Measurements from ENCODE around the gene ODAD4. TPM values are rescaled to one million over a fixed set of nuclear protein-coding genes. Genes with fewer than 3 reads are reported as not detected.

Gene ODAD4
- total RNA-seq, 1 experiment from 2014 or later = 0.15 TPM

GRCh38 chr17:41970901-41971331 is 40.5 kb downstream of the ODAD4 start:
- peaks cover 56% of the 10 kb centered on the region for H3K79me2 ChIP-seq (ENCODE audit: low read length)
- no peaks in the 10 kb centered on the region for H3K9me3 ChIP-seq (ENCODE audit: low read length)
- no peak overlapping the region for H3K9ac ChIP-seq (ENCODE audit: low read length)
- intact Hi-C loops (cut with micrococcal nuclease) = no loop called here
- TF ChIP-seq EZH2 (IDR thresholded peaks at IDR 0.05; ENCODE audit: low read length, unreplicated experiment) = no peak
- DNase-seq (no peak), ATAC-seq (no peak)
- POLR2A ChIA-PET (ENCODE audit: unreplicated experiment) = no interaction called here
- peaks cover 36% of the 10 kb centered on the region for H3K4me1 ChIP-seq (ENCODE audit: insufficient read depth, low read length)
- no peak overlapping the region; the same call in 1 of the 2 replicates for H3K4me2 ChIP-seq (ENCODE audit: low read length)
- CTCF ChIA-PET = no interaction called here
- H3K27me3 ChIP-seq (ENCODE audit: low read length) = no peaks in the 10 kb centered on the region
- no peaks in the 10 kb centered on the region for H3K9me2 ChIP-seq (replicated peaks; ENCODE audit: low read length)
- BruUV-seq (replicated peaks) = no TSS peak
- H3K27ac ChIP-seq (ENCODE audit: low read length) = no peak overlapping the region
- H2AFZ ChIP-seq (ENCODE audit: low read length) = no peak overlapping the region
- peaks cover 12% of the 10 kb centered on the region for H4K20me1 ChIP-seq (ENCODE audit: low read length)
- H3K4me3 ChIP-seq (ENCODE audit: low read length) = no peak overlapping the region
- H3F3A ChIP-seq (ENCODE audit: low read length, unreplicated experiment) = no peaks in the 10 kb centered on the region
- H3K36me3 ChIP-seq (ENCODE audit: low read depth, low read length) = peaks cover 18% of the 10 kb centered on the region

GRCh38 chr17:41971721-41972523 is 41.5 kb downstream of the ODAD4 start:
- no peak for ATAC-seq

More at GRCh38 chr17:41971721-41972523, 41.5 kb downstream of the ODAD4 start:
- TF ChIP-seq EZH2phosphoT487 (IDR thresholded peaks at IDR 0.05; ENCODE audit: borderline replicate concordance, low read length) = no peak
- no peak for TF ChIP-seq EZH2 (IDR thresholded peaks at IDR 0.05; ENCODE audit: low read length, unreplicated experiment)
- no peak for TF ChIP-seq CTCF (conservative IDR thresholded peaks at IDR 0.05; ENCODE audit: low read depth, low read length)
- Histone ChIP-seq H3K9me3 (ENCODE audit: low read length) (no peaks in the 10 kb centered on the region), H3K9ac (ENCODE audit: low read length) (no peak overlapping the region), H3K9me2 (replicated peaks; ENCODE audit: low read length) (no peaks in the 10 kb centered on the region), H4K20me1 (ENCODE audit: low read length) (peaks cover 12% of the 10 kb centered on the region), H3K27ac (ENCODE audit: low read length) (peak overlapping the region; percentile 63), H3K4me2 (ENCODE audit: low read length) (peak overlapping the region; percentile 42), H3K27me3 (ENCODE audit: low read length) (no peaks in the 10 kb centered on the region), H3F3A (ENCODE audit: low read length, unreplicated experiment) (no peaks in the 10 kb centered on the region), H3K4me1 (ENCODE audit: insufficient read depth, low read length) (peaks cover 33% of the 10 kb centered on the region), H3K4me3 (ENCODE audit: low read length) (no peak overlapping the region), H3K79me2 (ENCODE audit: low read length) (peaks cover 53% of the 10 kb centered on the region), H3K36me3 (ENCODE audit: low read depth, low read length) (peaks cover 23% of the 10 kb centered on the region), H2AFZ (ENCODE audit: low read length) (no peak overlapping the region)
- no TSS peak for BruUV-seq (replicated peaks)
- ChIA-PET CTCF (no interaction called here), POLR2A (ENCODE audit: unreplicated experiment) (interaction anchor here (0.7 kb wide), 1 partner anchor 46 kb away, joined by 3 read pairs; no protein-coding TSS in a partner anchor)
- DNase-seq = no peak
- intact Hi-C loops (cut with micrococcal nuclease) = no loop called here
